Mucosa of descending colon (tissue), 3 donors: ENCODE results near the gene HORMAD2. TPM values are rescaled to one million over a fixed set of nuclear protein-coding genes. Genes with fewer than 3 reads are reported as not detected.
A peak's percentile ranks its signal among the peaks of the same experiment; 100 is the strongest.

Experiments used
- ATAC-seq: fragments of 200-7000 bp; cut with Tn5 transposase; one replicate; pipeline ENCODE4 v1.9.1; 2020; ENCODE audit warnings: mild to moderate bottlenecking, moderate library complexity
- DNase-seq, 3 donors: peaks; one replicate each; pipeline ENCODE4 v3.0.0-alpha.2; 2020
- H3K36me3 ChIP-seq: fragments of 200-600 bp; one replicate; pipeline ENCODE4 v1.8.0; 2021; ENCODE audit warnings: low read depth, mild to moderate bottlenecking
- H3K4me1 ChIP-seq: fragments of 200-600 bp; one replicate; pipeline ENCODE4 v1.8.0; 2021; ENCODE audit warnings: low read depth, mild to moderate bottlenecking
- H3K4me3 ChIP-seq: fragments of 200-600 bp; one replicate; pipeline ENCODE4 v1.8.0; 2021; ENCODE audit warnings: mild to moderate bottlenecking
- H3K9me3 ChIP-seq: fragments of 200-600 bp; one replicate; pipeline ENCODE4 v1.8.0; 2021; ENCODE audit warnings: mild to moderate bottlenecking
- CTCF ChIP-seq: fragments of 200-600 bp; IDR thresholded peaks from one replicate; pipeline ENCODE4 v1.8.0; 2022; ENCODE audit warnings: antibody characterized with exemption, mild to moderate bottlenecking
- intact Hi-C, 2 donors: fragments of 100-400 bp; cut with DNase I in 1 of 2; cut with micrococcal nuclease in 1 of 2; formaldehyde crosslinking; loops; one replicate each; pipeline versions ENCODE4 v1.11.0 to v1.11.1; 2022; cut with DNase I, micrococcal nuclease
- total RNA-seq, 3 donors: library from RNA; stranded (reverse); fragmentation: NEBNext Ultra II Directional in 2 of 3; extraction: Animal tissue kit (Norgen Biotek cat#: 25700) in 2 of 3; gene quantifications; one replicate each; pipeline versions ENCODE4 v1.2.1 to v1.2.4, GENCODE V29; 2021 to 2023
- donor health status: DM: no; HTN: no; CAD: no; lungs with moderate emphysema.
- donor health status: DM: no; HTN: no; CAD: no.
- donor health status: DM: no; HTN: yes; CAD: no.

The HORMAD2 gene
- total RNA-seq, 3 donors from 2014 or later, result not detected

GRCh38 chr22:30219668-30220278 lies 139.5 kb downstream of the HORMAD2 start:
- DNase-seq, result no peak
- H3K4me1 ChIP-seq, result no peaks in the 10 kb centered on the region
- H3K9me3 ChIP-seq, result no peaks in the 10 kb centered on the region
- intact Hi-C loops, result no loop called here
- no peaks in the 10 kb centered on the region for H3K36me3 ChIP-seq
- no peak for ATAC-seq
- no peak for TF ChIP-seq CTCF
- no peak overlapping the region for H3K4me3 ChIP-seq

- no peaks in the 10 kb centered on the region for H3K4me1 ChIP-seq
- peak; percentile 6 for ATAC-seq
- H3K36me3 ChIP-seq, result no peaks in the 10 kb centered on the region
- intact Hi-C loops, result no loop called here
- H3K4me3 ChIP-seq, result no peak overlapping the region
- no peak for TF ChIP-seq CTCF
- H3K9me3 ChIP-seq, result no peaks in the 10 kb centered on the region
- peak in 1 of 3 donors; percentile 22 for DNase-seq
Measured at GRCh38 chr22:30220338-30221012, 140.2 kb downstream of the HORMAD2 start.

GRCh38 chr22:30221121-30221992 lies 141.1 kb downstream of the HORMAD2 start:
- intact Hi-C loops, result no loop called here
- no peak overlapping the region for H3K4me3 ChIP-seq
- ATAC-seq, result peak; percentile 63
- no peaks in the 10 kb centered on the region for H3K4me1 ChIP-seq
- DNase-seq, result peak in 2 of 3 donors; percentile 60 to 63
- no peak for TF ChIP-seq CTCF
- no peaks in the 10 kb centered on the region for H3K9me3 ChIP-seq
- no peaks in the 10 kb centered on the region for H3K36me3 ChIP-seq

GRCh38 chr22:30222321-30222720 lies 142.1 kb downstream of the HORMAD2 start:
- TF ChIP-seq CTCF, result no peak
- ATAC-seq (no peak), DNase-seq (no peak)
- Histone ChIP-seq H3K4me3 (no peak overlapping the region), H3K9me3 (no peaks in the 10 kb centered on the region), H3K4me1 (no peaks in the 10 kb centered on the region), H3K36me3 (no peaks in the 10 kb centered on the region)
- intact Hi-C loops, result no loop called here

- ATAC-seq (no peak), DNase-seq (no peak)
- H3K9me3 ChIP-seq, result no peaks in the 10 kb centered on the region
- intact Hi-C loops, result no loop called here
- TF ChIP-seq CTCF, result no peak
- no peaks in the 10 kb centered on the region for H3K36me3 ChIP-seq
- no peak overlapping the region for H3K4me3 ChIP-seq
- no peaks in the 10 kb centered on the region for H3K4me1 ChIP-seq
Measured at GRCh38 chr22:30223303-30223702, 143.0 kb downstream of the HORMAD2 start.
